ENCODE measurements around the gene PRELP. TPM values are rescaled to one million over a fixed set of nuclear protein-coding genes. Genes with fewer than 3 reads are reported as not detected.

Gene PRELP
- total RNA-seq, 1 experiment from 2014 or later: not detected

DNA sequence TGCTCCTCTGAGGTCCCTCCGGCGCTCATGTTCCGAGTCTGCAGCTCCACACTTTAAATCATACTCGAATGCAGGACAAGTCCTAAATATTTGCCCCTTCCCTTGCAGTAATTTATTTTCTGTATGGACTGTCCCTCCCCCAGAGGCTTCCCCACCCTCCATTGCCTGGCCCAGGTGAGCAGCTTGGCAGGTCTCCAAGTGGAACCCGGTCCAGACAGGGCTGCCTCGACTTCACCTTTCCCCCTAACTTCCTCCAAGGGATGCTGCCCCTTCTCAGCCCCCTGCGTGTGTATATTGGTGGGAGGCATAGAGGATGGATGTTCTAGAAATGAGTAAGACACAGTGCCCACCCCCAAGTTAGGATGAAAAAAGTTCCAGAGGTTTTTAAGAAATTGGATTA is 12.9 kb downstream of the PRELP start:
- intact Hi-C loops (cut with micrococcal nuclease; ENCODE audit: unreplicated experiment) (no loop called here), in situ Hi-C loops (cut with HindIII; ENCODE audit: low pct_unique_long_range_greater_than_20kb, low sequenced_read_pairs) (no loop called here)
- Histone ChIP-seq H3K4me1 (ENCODE audit: control insufficient read depth, insufficient read depth, low read length) (no peaks in the 10 kb centered on the region), H3K36me3 (ENCODE audit: control insufficient read depth, insufficient read depth, low read length) (no peaks in the 10 kb centered on the region), H3K9me3 (ENCODE audit: control insufficient read depth, insufficient read depth, low read depth, low read length) (no peaks in the 10 kb centered on the region), H3K27ac (ENCODE audit: low read length) (no peak overlapping the region), H3K4me3 (ENCODE audit: low read depth in 2 of 2, low read length in 2 of 2) (no peak overlapping the region), H3K27me3 (ENCODE audit: control insufficient read depth, insufficient read depth, low read length) (peaks cover 6% of the 10 kb centered on the region)
- ATAC-seq: no peak
- no peak for DNase-seq (ENCODE audit: low read depth, low spot score)
- TF ChIP-seq, protein P1, sequence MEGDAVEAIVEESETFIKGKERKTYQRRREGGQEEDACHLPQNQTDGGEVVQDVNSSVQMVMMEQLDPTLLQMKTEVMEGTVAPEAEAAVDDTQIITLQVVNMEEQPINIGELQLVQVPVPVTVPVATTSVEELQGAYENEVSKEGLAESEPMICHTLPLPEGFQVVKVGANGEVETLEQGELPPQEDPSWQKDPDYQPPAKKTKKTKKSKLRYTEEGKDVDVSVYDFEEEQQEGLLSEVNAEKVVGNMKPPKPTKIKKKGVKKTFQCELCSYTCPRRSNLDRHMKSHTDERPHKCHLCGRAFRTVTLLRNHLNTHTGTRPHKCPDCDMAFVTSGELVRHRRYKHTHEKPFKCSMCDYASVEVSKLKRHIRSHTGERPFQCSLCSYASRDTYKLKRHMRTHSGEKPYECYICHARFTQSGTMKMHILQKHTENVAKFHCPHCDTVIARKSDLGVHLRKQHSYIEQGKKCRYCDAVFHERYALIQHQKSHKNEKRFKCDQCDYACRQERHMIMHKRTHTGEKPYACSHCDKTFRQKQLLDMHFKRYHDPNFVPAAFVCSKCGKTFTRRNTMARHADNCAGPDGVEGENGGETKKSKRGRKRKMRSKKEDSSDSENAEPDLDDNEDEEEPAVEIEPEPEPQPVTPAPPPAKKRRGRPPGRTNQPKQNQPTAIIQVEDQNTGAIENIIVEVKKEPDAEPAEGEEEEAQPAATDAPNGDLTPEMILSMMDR (IDR thresholded peaks at IDR 0.05): no peak
- no peak for TF ChIP-seq TCF7L2 (IDR thresholded peaks at IDR 0.05; ENCODE audit: low read depth, low read length)
- TF ChIP-seq, protein P2, sequence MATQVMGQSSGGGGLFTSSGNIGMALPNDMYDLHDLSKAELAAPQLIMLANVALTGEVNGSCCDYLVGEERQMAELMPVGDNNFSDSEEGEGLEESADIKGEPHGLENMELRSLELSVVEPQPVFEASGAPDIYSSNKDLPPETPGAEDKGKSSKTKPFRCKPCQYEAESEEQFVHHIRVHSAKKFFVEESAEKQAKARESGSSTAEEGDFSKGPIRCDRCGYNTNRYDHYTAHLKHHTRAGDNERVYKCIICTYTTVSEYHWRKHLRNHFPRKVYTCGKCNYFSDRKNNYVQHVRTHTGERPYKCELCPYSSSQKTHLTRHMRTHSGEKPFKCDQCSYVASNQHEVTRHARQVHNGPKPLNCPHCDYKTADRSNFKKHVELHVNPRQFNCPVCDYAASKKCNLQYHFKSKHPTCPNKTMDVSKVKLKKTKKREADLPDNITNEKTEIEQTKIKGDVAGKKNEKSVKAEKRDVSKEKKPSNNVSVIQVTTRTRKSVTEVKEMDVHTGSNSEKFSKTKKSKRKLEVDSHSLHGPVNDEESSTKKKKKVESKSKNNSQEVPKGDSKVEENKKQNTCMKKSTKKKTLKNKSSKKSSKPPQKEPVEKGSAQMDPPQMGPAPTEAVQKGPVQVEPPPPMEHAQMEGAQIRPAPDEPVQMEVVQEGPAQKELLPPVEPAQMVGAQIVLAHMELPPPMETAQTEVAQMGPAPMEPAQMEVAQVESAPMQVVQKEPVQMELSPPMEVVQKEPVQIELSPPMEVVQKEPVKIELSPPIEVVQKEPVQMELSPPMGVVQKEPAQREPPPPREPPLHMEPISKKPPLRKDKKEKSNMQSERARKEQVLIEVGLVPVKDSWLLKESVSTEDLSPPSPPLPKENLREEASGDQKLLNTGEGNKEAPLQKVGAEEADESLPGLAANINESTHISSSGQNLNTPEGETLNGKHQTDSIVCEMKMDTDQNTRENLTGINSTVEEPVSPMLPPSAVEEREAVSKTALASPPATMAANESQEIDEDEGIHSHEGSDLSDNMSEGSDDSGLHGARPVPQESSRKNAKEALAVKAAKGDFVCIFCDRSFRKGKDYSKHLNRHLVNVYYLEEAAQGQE (IDR thresholded peaks at IDR 0.05; ENCODE audit: insufficient read depth in 1 of 2, low read depth in 2 of 2, low read length in 1 of 2): no peak
- ChIA-PET POLR2A (no interaction called here), CTCF (interaction anchor here (1.2 to 2.3 kb wide), 3 partner anchors 13 to 149 kb away, joined by 4 to 11 read pairs (median 5); partner anchors contain the start of gene PRELP)
- BruUV-seq (replicated peaks): no TSS peak

DNA sequence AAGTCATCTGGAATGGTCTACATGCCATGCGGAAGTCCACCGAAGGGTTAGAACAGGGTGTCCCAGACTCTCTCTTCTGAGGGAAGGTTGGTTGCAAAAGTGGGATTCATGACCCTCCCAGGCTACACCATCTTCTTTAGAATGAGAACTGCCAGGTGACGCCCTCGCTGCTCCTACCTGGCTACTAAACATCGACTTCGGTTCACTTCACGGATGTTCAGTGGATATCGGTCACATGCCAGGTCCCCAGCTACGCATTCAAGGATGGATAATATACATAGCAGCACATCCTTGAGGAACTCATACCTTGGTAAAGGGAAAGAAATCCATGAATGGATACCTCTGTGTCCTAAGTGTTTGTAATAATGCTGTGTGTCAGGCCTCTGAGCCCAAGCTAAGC is 15.0 kb downstream of the PRELP start:
- no peak for TF ChIP-seq SIN3A (IDR thresholded peaks at IDR 0.05; ENCODE audit: borderline replicate concordance, insufficient read depth, low read depth, low read length)
- TF ChIP-seq POLR2AphosphoS5 (IDR thresholded peaks at IDR 0.05; ENCODE audit: low read depth, low read length): no peak
- TF ChIP-seq, protein P2 (IDR thresholded peaks at IDR 0.05; ENCODE audit: insufficient read depth in 1 of 2, low read depth in 2 of 2, low read length in 1 of 2): no peak
- TF ChIP-seq, protein P1 (IDR thresholded peaks at IDR 0.05): no peak
- TF ChIP-seq TCF7L2 (IDR thresholded peaks at IDR 0.05; ENCODE audit: low read depth, low read length): no peak
- Histone ChIP-seq H3K27me3 (ENCODE audit: control insufficient read depth, insufficient read depth, low read length) (peaks cover 6% of the 10 kb centered on the region), H3K4me3 (ENCODE audit: low read depth in 2 of 2, low read length in 2 of 2) (no peak overlapping the region), H3K9me3 (ENCODE audit: control insufficient read depth, insufficient read depth, low read depth, low read length) (no peaks in the 10 kb centered on the region), H3K4me1 (ENCODE audit: control insufficient read depth, insufficient read depth, low read length) (no peaks in the 10 kb centered on the region), H3K27ac (ENCODE audit: low read length) (no peak overlapping the region), H3K36me3 (ENCODE audit: control insufficient read depth, insufficient read depth, low read length) (no peaks in the 10 kb centered on the region)
- intact Hi-C loops (cut with micrococcal nuclease; ENCODE audit: unreplicated experiment) (no loop called here), in situ Hi-C loops (cut with HindIII; ENCODE audit: low pct_unique_long_range_greater_than_20kb, low sequenced_read_pairs) (no loop called here)
- CTCF ChIA-PET: no interaction called here
- DNase-seq (ENCODE audit: low read depth, low spot score): no peak
- POLR2A ChIA-PET: no interaction called here
- no TSS peak for BruUV-seq (replicated peaks)
- no peak for ATAC-seq
